CD14-positive monocyte (primary cell): ENCODE measurements around the gene SLC6A1. TPM values are rescaled to one million over a fixed set of nuclear protein-coding genes. Genes with fewer than 3 reads are reported as not detected.

ENCODE experiments used
- DNase-seq, 3 donors: peaks; one replicate each; pipeline ENCODE4 v3.0.0-alpha.2; 2011 to 2022
- H2AFZ ChIP-seq: 2 replicates; pipeline ENCODE4 v1.6.0; 2012; ENCODE audit warnings: mild to moderate bottlenecking, low read depth, low read length, inconsistent platforms; ENCODE audit not compliant: insufficient read depth, poor library complexity, severe bottlenecking
- H3K27ac ChIP-seq, 2 donors: 1 replicate in 1 of 2; 2 replicates in 1 of 2; pipeline ENCODE4 v1.5.1; 2012 to 2013; ENCODE audit warnings: low read length in 2 of 2, control low read depth in 1 of 2, inconsistent platforms in 1 of 2, low read depth in 1 of 2, mild to moderate bottlenecking in 1 of 2
- H3K27me3 ChIP-seq, 2 donors: one replicate each; pipeline versions ENCODE4 v1.6.0 to v1.6.1; 2011 to 2013; ENCODE audit warnings: low read length in 2 of 2; ENCODE audit not compliant: control insufficient read depth in 2 of 2, insufficient read depth in 2 of 2
- H3K36me3 ChIP-seq, 2 donors: replicated peaks in 1 of 2; 1 replicate in 1 of 2; 2 replicates in 1 of 2; pipeline versions ENCODE4 v1.5.1 to v1.6.1; 2012 to 2013; ENCODE audit warnings: low read length in 2 of 2, control low read depth in 1 of 2, inconsistent platforms in 1 of 2, mild to moderate bottlenecking in 1 of 2; ENCODE audit not compliant: insufficient read depth in 2 of 2, control insufficient read depth in 1 of 2
- H3K4me1 ChIP-seq, 2 donors: 1 replicate in 1 of 2; 2 replicates in 1 of 2; pipeline versions ENCODE4 v1.5.1 to v1.6.1; 2012 to 2013; ENCODE audit warnings: low read length in 2 of 2, control low read depth in 1 of 2, inconsistent platforms in 1 of 2, mild to moderate bottlenecking in 1 of 2, moderate library complexity in 1 of 2; ENCODE audit not compliant: insufficient read depth in 2 of 2, control insufficient read depth in 1 of 2
- H3K4me2 ChIP-seq: replicated peaks from 2 replicates; pipeline ENCODE3; 2012; ENCODE audit warnings: low read length, moderate library complexity, mild to moderate bottlenecking; ENCODE audit not compliant: poor library complexity, severe bottlenecking; ENCODE audit errors: extremely low read depth
- H3K4me3 ChIP-seq, 3 experiments: fragments of 200-600 bp in 1 of 3; sonication (generic) in 1 of 3; replicated peaks in 1 of 3; 1 replicate in 2 of 3; 2 replicates in 1 of 3; pipeline ENCODE4 v1.5.1; 2011 to 2013; ENCODE audit warnings: low read length in 3 of 3, mild to moderate bottlenecking in 3 of 3, control low read depth in 2 of 3, low read depth in 2 of 3, inconsistent platforms in 1 of 3, moderate library complexity in 1 of 3
- H3K79me2 ChIP-seq: 2 replicates; pipeline ENCODE4 v1.6.0; 2012; ENCODE audit warnings: mild to moderate bottlenecking, control low read depth, inconsistent platforms, low read length, moderate library complexity; ENCODE audit not compliant: insufficient read depth
- H3K9ac ChIP-seq: 2 replicates; pipeline ENCODE4 v1.6.0; 2017; ENCODE audit warnings: low read length, mild to moderate bottlenecking; ENCODE audit not compliant: insufficient read depth, poor library complexity, severe bottlenecking
- H3K9me3 ChIP-seq, 2 donors: replicated peaks in 1 of 2; 1 replicate in 1 of 2; 2 replicates in 1 of 2; pipeline versions ENCODE4 v1.5.1 to v1.6.1; 2012 to 2013; ENCODE audit warnings: low read length in 2 of 2, control low read depth in 1 of 2; ENCODE audit not compliant: control insufficient read depth in 1 of 2, insufficient read depth in 1 of 2
- H4K20me1 ChIP-seq: 2 replicates; pipeline ENCODE4 v1.6.0; 2012; ENCODE audit warnings: mild to moderate bottlenecking, low read length, control low read depth, moderate library complexity; ENCODE audit not compliant: insufficient read depth
- H3K27ac Mint-ChIP-seq, 7 donors: one replicate each; pipeline ENCODE4 v1.8.0; 2020; ENCODE audit warnings: mild to moderate bottlenecking in 7 of 7, mixed read lengths in 7 of 7, moderate library complexity in 6 of 7, inconsistent platforms in 2 of 7
- H3K27me3 Mint-ChIP-seq, 3 donors: one replicate each; pipeline ENCODE4 v1.8.0; 2021 to 2022; ENCODE audit warnings: low read depth in 3 of 3, mild to moderate bottlenecking in 3 of 3, mixed read lengths in 3 of 3, moderate library complexity in 3 of 3, inconsistent platforms in 1 of 3
- H3K36me3 Mint-ChIP-seq, 2 donors: one replicate each; pipeline ENCODE4 v1.8.0; 2020; ENCODE audit warnings: mixed read lengths in 2 of 2, inconsistent platforms in 1 of 2, mild to moderate bottlenecking in 1 of 2
- H3K4me1 Mint-ChIP-seq: one replicate; pipeline ENCODE4 v1.8.0; 2020; ENCODE audit warnings: mild to moderate bottlenecking, mixed read lengths
- H3K4me3 Mint-ChIP-seq, 2 donors: one replicate each; pipeline ENCODE4 v1.8.0; 2020; ENCODE audit warnings: mild to moderate bottlenecking in 2 of 2, mixed read lengths in 2 of 2, moderate library complexity in 1 of 2
- H3K9me3 Mint-ChIP-seq, 7 donors: one replicate each; pipeline ENCODE4 v1.8.0; 2020 to 2022; ENCODE audit warnings: mixed read lengths in 7 of 7, mild to moderate bottlenecking in 6 of 7, moderate library complexity in 6 of 7, inconsistent platforms in 2 of 7
- CTCF ChIP-seq: fragments of 200-600 bp; IDR thresholded peaks from one replicate; pipeline ENCODE4 v1.8.0; 2022; ENCODE audit warnings: antibody characterized with exemption, mild to moderate bottlenecking
- WGBS: methylation state at CpG from one replicate; pipeline ENCODE4 v1.1.5; 2013; ENCODE audit warnings: missing lambda C conversion rate; ENCODE audit not compliant: insufficient coverage; 5-methylcytosine and 5-hydroxymethylcytosine counted together
- intact Hi-C, 2 donors: fragments of 100-400 bp; cut with micrococcal nuclease; formaldehyde crosslinking; loops; one replicate each; pipeline versions ENCODE4 v1.15.0 to v1.15.1; 2023
- polyA plus RNA-seq, 3 donors: library from polyadenylated mRNA; depleted of rRNA in 1 of 3; unstranded in 2 of 3; stranded (reverse) in 1 of 3; fragments of 300-500 nt in 2 of 3; fragments of >200 nt in 1 of 3; fragmentation: Illumina TruSeq in 2 of 3; gene quantifications; 1 replicate in 2 of 3; 2 replicates in 1 of 3; pipeline ENCODE4 v1.2.3, GENCODE V29; 2012 to 2021

Gene SLC6A1
- polyA plus RNA-seq, 3 donors, result not detected

- Histone ChIP-seq H3K79me2 (no peaks in the 10 kb centered on the region), H3K27me3 (peaks cover 6 to 20% of the 10 kb centered on the region in 2 donors), H3K27ac (no peak overlapping the region), H3K36me3 (no peaks in the 10 kb centered on the region), H3K4me2 (no peak overlapping the region), H3K9me3 (peaks cover 0 to 3% of the 10 kb centered on the region in 2 donors), H3K9ac (no peak overlapping the region), H2AFZ (no peak overlapping the region), H4K20me1 (no peaks in the 10 kb centered on the region), H3K4me1 (no peaks in the 10 kb centered on the region), H3K4me3 (no peak overlapping the region)
- no peak for DNase-seq
- intact Hi-C loops, result no loop called here
- WGBS, result 34% methylated on average over 5 of the region's 10 CpGs
- Mint-ChIP-seq H3K27ac (no peak overlapping the region), H3K4me3 (no peak overlapping the region), H3K4me1 (no peaks in the 10 kb centered on the region), H3K9me3 (peaks cover 0 to 6% (median 2%) of the 10 kb centered on the region in 7 donors), H3K27me3 (peaks cover 26 to 46% (median 31%) of the 10 kb centered on the region in 3 donors), H3K36me3 (no peaks in the 10 kb centered on the region)
- TF ChIP-seq CTCF, result no peak
Measured at GRCh38 chr3:10977892-10978510, 14.5 kb upstream of the SLC6A1 start.

GRCh38 chr3:10978956-10979355, 13.6 kb upstream of the SLC6A1 start:
- H3K27ac Mint-ChIP-seq, result no peak overlapping the region
- peaks cover 31 to 46% (median 34%) of the 10 kb centered on the region in 3 donors for H3K27me3 Mint-ChIP-seq
- intact Hi-C loops, result no loop called here
- Histone ChIP-seq H3K4me3 (no peak overlapping the region), H3K9ac (no peak overlapping the region), H3K79me2 (no peaks in the 10 kb centered on the region), H3K27ac (no peak overlapping the region), H3K9me3 (peaks cover 0 to 3% of the 10 kb centered on the region in 2 donors), H4K20me1 (no peaks in the 10 kb centered on the region), H3K27me3 (peaks cover 6 to 21% of the 10 kb centered on the region in 2 donors), H3K4me2 (no peak overlapping the region), H3K4me1 (no peaks in the 10 kb centered on the region), H3K36me3 (no peaks in the 10 kb centered on the region), H2AFZ (no peak overlapping the region)
- H3K4me1 Mint-ChIP-seq, result no peaks in the 10 kb centered on the region
- H3K4me3 Mint-ChIP-seq, result no peak overlapping the region
- H3K36me3 Mint-ChIP-seq, result no peaks in the 10 kb centered on the region
- peaks cover 0 to 6% (median 2%) of the 10 kb centered on the region in 7 donors for H3K9me3 Mint-ChIP-seq
- no peak for TF ChIP-seq CTCF
- no peak for DNase-seq
- no CpG with 5 or more reads among the region's 7 CpGs for WGBS
